Aortic smooth muscle cell (primary cell): ENCODE results near the gene ZNF648. TPM values are rescaled to one million over a fixed set of nuclear protein-coding genes. Genes with fewer than 3 reads are reported as not detected.

Experiments
- total RNA-seq: library from RNA; depleted of rRNA; stranded (reverse); fragments of >200 nt; gene quantifications from 2 replicates; pipeline ENCODE4 v1.2.3, GENCODE V29; 2014

The ZNF648 gene, protein sequence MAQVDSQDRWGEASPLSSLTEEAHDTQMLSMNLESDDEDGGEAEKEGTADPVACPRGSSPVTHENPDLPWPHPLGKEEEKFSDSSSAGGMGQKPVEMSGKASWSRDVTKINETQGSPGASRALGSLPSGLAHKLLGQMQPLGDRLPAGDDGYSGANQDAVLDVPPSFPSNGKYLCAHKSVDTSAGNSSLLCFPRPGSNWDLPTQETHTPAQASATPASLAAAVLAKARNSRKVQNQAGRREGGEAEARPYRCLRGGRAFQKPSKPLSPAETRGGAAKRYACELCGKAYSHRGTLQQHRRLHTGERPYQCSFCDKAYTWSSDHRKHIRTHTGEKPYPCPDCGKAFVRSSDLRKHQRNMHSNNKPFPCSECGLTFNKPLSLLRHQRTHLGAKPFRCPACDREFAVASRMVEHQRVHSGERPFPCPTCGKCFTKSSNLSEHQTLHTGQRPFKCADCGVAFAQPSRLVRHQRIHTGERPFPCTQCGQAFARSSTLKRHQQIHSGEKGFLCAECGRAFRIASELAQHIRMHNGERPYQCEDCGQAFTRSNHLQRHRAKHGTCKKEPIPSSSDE
- not detected in 2 replicates for total RNA-seq

DNA sequence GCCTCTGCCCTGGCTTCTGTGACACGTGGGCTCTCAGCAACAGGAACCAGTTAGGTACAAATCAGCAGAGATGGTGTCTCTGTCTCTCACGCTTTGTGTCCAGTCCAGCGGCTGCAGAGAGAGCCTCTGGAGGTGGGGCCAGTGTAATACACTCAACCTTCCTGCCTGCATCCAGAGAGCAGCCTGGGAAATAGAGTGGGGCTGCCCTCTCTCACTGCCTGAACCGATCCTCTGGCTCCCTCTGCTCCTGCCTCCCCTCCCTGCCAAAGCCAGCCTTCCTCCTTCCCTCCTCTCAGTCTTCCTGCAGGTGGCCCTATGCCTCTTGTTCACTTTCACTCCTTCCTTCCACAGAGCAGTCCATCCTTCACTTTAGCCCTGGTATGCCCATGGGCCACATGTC is at the start of gene ZNF648:
ZNF648 (minus strand) TSS at position 119 of the 400 bp plus-strand sequence. CDS start 3,702 bp downstream, outside the sequence.

